ENCODE results near the gene ORC3. TPM values are rescaled to one million over a fixed set of nuclear protein-coding genes. Genes with fewer than 3 reads are reported as not detected.

ORC3 gene
- total RNA-seq, 1 experiment from 2014 or later, result 46.5 TPM

- TF ChIP-seq EZH2 (IDR thresholded peaks at IDR 0.05; ENCODE audit: borderline replicate concordance, low read depth, low read length, poor library complexity, severe bottlenecking) (no peak), CTCF (conservative IDR thresholded peaks at IDR 0.05; ENCODE audit: low read depth, low read length) (no peak)
- no peaks in the 10 kb centered on the region for H3K27me3 ChIP-seq (replicated peaks; ENCODE audit: insufficient read depth, low read depth, low read length, poor library complexity)
- H3K4me1 ChIP-seq (ENCODE audit: insufficient read depth, low read length, poor library complexity, severe bottlenecking), result peaks cover 5% of the 10 kb centered on the region
- H3K4me3 ChIP-seq (ENCODE audit: low read depth, low read length, poor library complexity, severe bottlenecking), result no peak overlapping the region
- POLR2A ChIA-PET (ENCODE audit: low non-redundant PET), result no interaction called here
- CTCF ChIA-PET, result no interaction called here
- intact Hi-C loops (cut with micrococcal nuclease; ENCODE audit: unreplicated experiment), result no loop called here
- H3K9me3 ChIP-seq (ENCODE audit: low read depth, low read length, poor library complexity, severe bottlenecking), result no peaks in the 10 kb centered on the region
- peaks cover 26% of the 10 kb centered on the region for H3K36me3 ChIP-seq (ENCODE audit: insufficient read depth, low read length, poor library complexity, severe bottlenecking)
- DNase-seq (ENCODE audit: low spot score), result no peak
- BruUV-seq (replicated peaks), result no TSS peak
- no peak overlapping the region for H3K27ac ChIP-seq (ENCODE audit: low read depth, low read length, poor library complexity, severe bottlenecking)
Measured at GRCh38 chr6:87558446-87558845, 31.5 kb upstream of the ORC3 start.

GRCh38 chr6:87561017-87561416 lies 28.9 kb upstream of the ORC3 start:
- intact Hi-C loops (cut with micrococcal nuclease; ENCODE audit: unreplicated experiment), result no loop called here
- DNase-seq (ENCODE audit: low spot score), result no peak
- H3K36me3 ChIP-seq (ENCODE audit: insufficient read depth, low read length, poor library complexity, severe bottlenecking), result peaks cover 24% of the 10 kb centered on the region
- no peaks in the 10 kb centered on the region for H3K9me3 ChIP-seq (ENCODE audit: low read depth, low read length, poor library complexity, severe bottlenecking)
- H3K4me1 ChIP-seq (ENCODE audit: insufficient read depth, low read length, poor library complexity, severe bottlenecking), result no peaks in the 10 kb centered on the region
- no peaks in the 10 kb centered on the region for H3K27me3 ChIP-seq (replicated peaks; ENCODE audit: insufficient read depth, low read depth, low read length, poor library complexity)
- no TSS peak for BruUV-seq (replicated peaks)
- TF ChIP-seq CTCF (conservative IDR thresholded peaks at IDR 0.05; ENCODE audit: low read depth, low read length), result no peak
- no peak overlapping the region for H3K4me3 ChIP-seq (ENCODE audit: low read depth, low read length, poor library complexity, severe bottlenecking)
- no peak overlapping the region for H3K27ac ChIP-seq (ENCODE audit: low read depth, low read length, poor library complexity, severe bottlenecking)
- ChIA-PET CTCF (no interaction called here), POLR2A (ENCODE audit: low non-redundant PET) (no interaction called here)

- POLR2A ChIA-PET (ENCODE audit: low non-redundant PET), result no interaction called here
- no peak overlapping the region for H3K27ac ChIP-seq (ENCODE audit: low read depth, low read length, poor library complexity, severe bottlenecking)
- no peak for DNase-seq (ENCODE audit: low spot score)
- peaks cover 8% of the 10 kb centered on the region for H3K36me3 ChIP-seq (ENCODE audit: insufficient read depth, low read length, poor library complexity, severe bottlenecking)
- no TSS peak for BruUV-seq (replicated peaks)
- intact Hi-C loops (cut with micrococcal nuclease; ENCODE audit: unreplicated experiment), result no loop called here
- CTCF ChIA-PET, result interaction anchor here (0.6 kb wide), 1 partner anchor 9 kb away, joined by 3 read pairs; no protein-coding TSS in a partner anchor
- no peaks in the 10 kb centered on the region for H3K27me3 ChIP-seq (replicated peaks; ENCODE audit: insufficient read depth, low read depth, low read length, poor library complexity)
- H3K9me3 ChIP-seq (ENCODE audit: low read depth, low read length, poor library complexity, severe bottlenecking), result no peaks in the 10 kb centered on the region
- TF ChIP-seq CTCF (conservative IDR thresholded peaks at IDR 0.05; ENCODE audit: low read depth, low read length) (no peak), EZH2 (IDR thresholded peaks at IDR 0.05; ENCODE audit: borderline replicate concordance, low read depth, low read length, poor library complexity, severe bottlenecking) (no peak)
- H3K4me1 ChIP-seq (ENCODE audit: insufficient read depth, low read length, poor library complexity, severe bottlenecking), result no peaks in the 10 kb centered on the region
- H3K4me3 ChIP-seq (ENCODE audit: low read depth, low read length, poor library complexity, severe bottlenecking), result no peak overlapping the region
Measured at GRCh38 chr6:87572021-87572420, 17.9 kb upstream of the ORC3 start.
